Heart right ventricle (tissue), 16 donors: ENCODE data around the gene ZNF646. TPM values are rescaled to one million over a fixed set of nuclear protein-coding genes. Genes with fewer than 3 reads are reported as not detected.

Experiments used
- ATAC-seq, 8 donors: fragments of 200-7000 bp; cut with Tn5 transposase; one replicate each; pipeline ENCODE4 v1.9.1; 2020; ENCODE audit warnings: mild to moderate bottlenecking in 8 of 8, moderate library complexity in 8 of 8, moderate number of reproducible peaks in 1 of 8
- DNase-seq, 2 donors: peaks; one replicate each; pipeline ENCODE4 v3.0.0-alpha.2; 2020
- H3K27ac ChIP-seq, 10 donors: fragments of 200-600 bp; sonication (generic) in 2 of 10; one replicate each; pipeline versions ENCODE4 v1.5.0 to v1.8.0; 2020 to 2022; ENCODE audit warnings: mild to moderate bottlenecking in 3 of 10
- H3K27me3 ChIP-seq, 7 donors: fragments of 200-600 bp; one replicate each; pipeline ENCODE4 v1.8.0; 2021 to 2022; ENCODE audit warnings: mild to moderate bottlenecking in 2 of 7
- H3K36me3 ChIP-seq, 9 donors: fragments of 200-600 bp; sonication (generic) in 1 of 9; one replicate each; pipeline versions ENCODE4 v1.5.0 to v1.8.0; 2020 to 2022; ENCODE audit warnings: mild to moderate bottlenecking in 2 of 9
- H3K4me1 ChIP-seq, 9 donors: fragments of 200-600 bp; sonication (generic) in 1 of 9; one replicate each; pipeline versions ENCODE4 v1.5.0 to v1.8.0; 2020 to 2022; ENCODE audit warnings: mild to moderate bottlenecking in 4 of 9
- H3K4me3 ChIP-seq, 10 donors: fragments of 200-600 bp; sonication (generic) in 2 of 10; one replicate each; pipeline versions ENCODE4 v1.5.0 to v1.8.0; 2020 to 2022; ENCODE audit warnings: mild to moderate bottlenecking in 7 of 10, moderate library complexity in 2 of 10
- H3K9me3 ChIP-seq, 11 donors: fragments of 200-600 bp in 10 of 11; sonication (generic) in 2 of 11; one replicate each; pipeline versions ENCODE4 v1.5.0 to v1.8.0; 2013 to 2022; ENCODE audit warnings: mild to moderate bottlenecking in 2 of 11, control low read depth in 1 of 11, moderate library complexity in 1 of 11
- WGBS, 2 donors: extraction: QIAGEN DNeasy Blood & Tissue Kit; methylation state at CpG; one replicate each; pipeline ENCODE4 v1.1.7; 2013; ENCODE audit warnings: inconsistent platforms in 1 of 2; 5-methylcytosine and 5-hydroxymethylcytosine counted together
- intact Hi-C, 10 donors: fragments of 100-400 bp; cut with DNase I; formaldehyde crosslinking; loops; one replicate each; pipeline versions ENCODE4 v1.11.1 to v1.14.2; 2022
- polyA plus RNA-seq, 2 donors: library from polyadenylated mRNA; stranded (reverse); fragments of 200-250 nt; gene quantifications; one replicate each; pipeline ENCODE4 v1.2.3, GENCODE V29; 2013
- total RNA-seq, 10 donors: library from RNA; stranded (reverse); fragmentation: NEBNext Ultra II Directional in 3 of 10; extraction: Animal tissue kit (Norgen Biotek cat#: 25700) in 3 of 10; gene quantifications; one replicate each; pipeline versions ENCODE4 v1.2.1 to v1.2.4, GENCODE V29; 2021 to 2023
- TF ChIP-seq, protein P1 (sequence below), 9 donors: fragments of 200-600 bp; sonication (generic) in 2 of 9; IDR thresholded peaks; one replicate each; pipeline versions ENCODE4 v1.5.0 to v1.8.0; 2021 to 2022; ENCODE audit warnings: antibody characterized with exemption in 9 of 9, mild to moderate bottlenecking in 5 of 9, moderate library complexity in 1 of 9
- donor health status: Arrhythmogenic right ventricular cardiomyopathy.
- donor health status: ischemic (EF 13 %, LVEDD 7.1; RV severe dilation, severe dysfunction).
- donor health status: healthy with polysubstance abuse.
- donor health status: DM: no; HTN: yes; CAD: no.
- donor health status: DM: no; HTN: no; CAD: no.
- donor health status: ischemic (EF 25% LVEDD 6.9; RV normal size, moderate dysfunction).
- donor health status: ischemic (EF 25% LVEDD 5.7; RV mildly dilated, moderate dysfunction).
- donor health status: healthy.
- donor health status: DM: yes; HTN: yes; CAD: no.
- donor health status: Ischemic cardiomyopathy.
- donor health status: ischemic (EF 35%, LVEDD 5.7; RV mildly dilated, moderate dysfunction).
- donor health status: nonischemic (EF 11% LVEDD 7.7; RV severe dilation, severe dysfunction).
- donor health status: DM: yes; HTN: yes; CAD: no.
- donor health status: PGD.
- donor health status: ischemic (EF 29% LVEDD 5.4; RV normal size, mild dysfunction).
- donor health status: nonischemic (EF 23%, LVEDD 6.1; RV moderate dilation, normal function).

ZNF646 gene
- total and polyA plus RNA-seq, 12 donors, result 2.7 to 12.0 (median 8.4) TPM

DNA sequence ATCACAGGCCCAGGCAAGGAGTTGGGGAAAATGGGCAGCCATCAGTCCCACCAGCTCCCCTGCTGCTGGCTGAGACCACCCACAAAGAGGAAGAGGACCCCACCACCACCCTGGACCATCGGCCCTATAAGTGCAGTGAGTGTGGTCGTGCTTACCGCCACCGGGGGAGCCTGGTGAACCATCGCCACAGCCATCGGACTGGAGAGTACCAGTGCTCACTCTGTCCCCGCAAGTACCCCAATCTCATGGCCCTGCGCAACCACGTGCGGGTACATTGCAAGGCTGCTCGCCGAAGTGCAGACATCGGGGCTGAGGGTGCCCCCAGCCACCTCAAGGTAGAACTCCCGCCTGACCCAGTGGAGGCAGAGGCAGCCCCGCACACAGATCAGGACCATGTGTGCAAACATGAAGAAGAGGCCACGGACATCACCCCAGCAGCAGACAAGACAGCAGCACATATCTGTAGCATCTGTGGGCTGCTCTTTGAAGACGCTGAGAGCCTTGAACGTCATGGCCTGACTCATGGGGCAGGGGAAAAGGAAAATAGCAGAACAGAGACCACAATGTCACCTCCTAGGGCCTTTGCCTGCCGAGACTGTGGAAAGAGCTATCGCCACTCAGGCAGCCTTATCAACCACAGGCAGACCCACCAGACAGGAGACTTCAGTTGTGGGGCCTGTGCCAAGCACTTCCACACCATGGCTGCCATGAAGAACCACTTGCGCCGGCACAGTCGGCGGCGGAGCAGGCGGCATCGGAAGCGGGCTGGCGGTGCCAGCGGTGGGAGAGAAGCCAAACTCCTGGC, 3.6 kb downstream of the ZNF646 start:
- DNase-seq (no peak), ATAC-seq (no peak)
- Histone ChIP-seq H3K36me3 (peaks cover 0 to 70% (median 47%) of the 10 kb centered on the region in 9 donors), H3K27me3 (no peaks in the 10 kb centered on the region), H3K4me1 (peaks cover 0 to 29% (median 21%) of the 10 kb centered on the region in 9 donors), H3K4me3 (no peak overlapping the region), H3K9me3 (no peaks in the 10 kb centered on the region), H3K27ac (no peak overlapping the region)
- TF ChIP-seq, protein P1, sequence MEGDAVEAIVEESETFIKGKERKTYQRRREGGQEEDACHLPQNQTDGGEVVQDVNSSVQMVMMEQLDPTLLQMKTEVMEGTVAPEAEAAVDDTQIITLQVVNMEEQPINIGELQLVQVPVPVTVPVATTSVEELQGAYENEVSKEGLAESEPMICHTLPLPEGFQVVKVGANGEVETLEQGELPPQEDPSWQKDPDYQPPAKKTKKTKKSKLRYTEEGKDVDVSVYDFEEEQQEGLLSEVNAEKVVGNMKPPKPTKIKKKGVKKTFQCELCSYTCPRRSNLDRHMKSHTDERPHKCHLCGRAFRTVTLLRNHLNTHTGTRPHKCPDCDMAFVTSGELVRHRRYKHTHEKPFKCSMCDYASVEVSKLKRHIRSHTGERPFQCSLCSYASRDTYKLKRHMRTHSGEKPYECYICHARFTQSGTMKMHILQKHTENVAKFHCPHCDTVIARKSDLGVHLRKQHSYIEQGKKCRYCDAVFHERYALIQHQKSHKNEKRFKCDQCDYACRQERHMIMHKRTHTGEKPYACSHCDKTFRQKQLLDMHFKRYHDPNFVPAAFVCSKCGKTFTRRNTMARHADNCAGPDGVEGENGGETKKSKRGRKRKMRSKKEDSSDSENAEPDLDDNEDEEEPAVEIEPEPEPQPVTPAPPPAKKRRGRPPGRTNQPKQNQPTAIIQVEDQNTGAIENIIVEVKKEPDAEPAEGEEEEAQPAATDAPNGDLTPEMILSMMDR (IDR thresholded peaks at IDR 0.05), result no peak
- intact Hi-C loops, result loop anchor here in 1 of 10 donors (10.0 kb wide), 2 partner anchors 93 to 107 kb away; partner anchors contain the start of genes FUS and HSD3B7
- WGBS, 2 donors, result 91 to 92% methylated on average over 30 of the region's 30 CpGs

DNA sequence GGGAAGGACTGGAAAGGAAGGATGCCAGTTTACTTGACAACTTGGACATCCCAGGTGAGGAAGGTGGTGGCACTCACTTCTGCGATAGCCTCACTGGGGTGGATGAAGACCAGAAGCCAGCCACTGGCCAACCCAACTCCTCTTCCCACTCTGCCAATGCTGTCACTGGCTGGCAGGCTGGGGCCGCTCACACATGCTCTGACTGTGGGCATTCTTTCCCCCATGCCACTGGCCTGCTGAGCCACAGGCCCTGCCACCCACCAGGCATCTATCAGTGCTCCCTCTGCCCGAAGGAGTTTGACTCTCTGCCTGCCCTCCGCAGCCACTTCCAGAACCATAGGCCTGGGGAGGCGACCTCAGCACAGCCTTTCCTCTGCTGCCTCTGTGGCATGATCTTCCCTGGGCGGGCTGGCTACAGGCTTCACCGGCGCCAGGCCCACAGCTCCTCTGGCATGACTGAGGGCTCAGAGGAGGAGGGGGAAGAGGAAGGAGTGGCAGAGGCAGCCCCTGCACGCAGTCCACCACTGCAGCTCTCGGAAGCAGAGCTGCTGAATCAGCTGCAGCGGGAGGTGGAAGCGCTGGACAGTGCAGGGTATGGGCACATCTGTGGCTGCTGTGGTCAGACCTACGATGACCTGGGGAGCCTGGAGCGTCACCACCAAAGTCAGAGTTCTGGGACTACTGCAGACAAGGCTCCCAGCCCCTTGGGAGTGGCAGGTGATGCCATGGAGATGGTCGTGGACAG, 4.5 kb downstream of the ZNF646 start:
- no peak for ATAC-seq
- no peak overlapping the region for H3K4me3 ChIP-seq
- H3K36me3 ChIP-seq, result peaks cover 0 to 79% (median 47%) of the 10 kb centered on the region in 9 donors
- no peaks in the 10 kb centered on the region for H3K9me3 ChIP-seq
- TF ChIP-seq, protein P1 (IDR thresholded peaks at IDR 0.05), result no peak
- H3K27ac ChIP-seq, result no peak overlapping the region
- H3K4me1 ChIP-seq, result peaks cover 0 to 28% (median 20%) of the 10 kb centered on the region in 9 donors
- 91 to 94% methylated on average over 15 of the region's 15 CpGs for WGBS, 2 donors
- DNase-seq, result no peak
- no peaks in the 10 kb centered on the region for H3K27me3 ChIP-seq
- intact Hi-C loops, result loop anchor here in 1 of 10 donors (10.0 kb wide), 2 partner anchors 94 to 106 kb away; partner anchors contain the start of genes FUS and HSD3B7

DNA sequence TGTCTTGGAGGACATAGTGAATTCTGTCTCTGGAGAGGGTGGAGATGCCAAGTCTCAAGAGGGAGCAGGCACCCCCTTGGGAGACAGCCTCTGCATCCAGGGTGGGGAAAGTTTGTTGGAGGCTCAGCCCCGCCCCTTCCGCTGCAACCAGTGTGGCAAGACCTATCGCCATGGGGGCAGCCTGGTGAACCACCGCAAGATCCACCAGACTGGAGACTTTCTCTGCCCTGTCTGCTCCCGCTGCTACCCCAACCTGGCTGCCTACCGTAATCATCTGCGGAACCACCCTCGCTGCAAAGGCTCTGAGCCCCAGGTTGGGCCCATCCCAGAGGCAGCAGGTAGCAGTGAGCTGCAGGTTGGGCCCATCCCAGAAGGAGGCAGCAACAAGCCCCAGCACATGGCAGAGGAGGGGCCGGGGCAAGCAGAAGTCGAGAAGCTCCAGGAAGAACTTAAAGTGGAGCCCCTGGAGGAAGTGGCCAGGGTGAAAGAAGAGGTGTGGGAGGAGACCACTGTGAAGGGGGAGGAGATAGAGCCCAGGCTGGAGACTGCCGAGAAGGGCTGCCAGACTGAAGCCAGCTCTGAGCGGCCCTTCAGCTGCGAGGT, 5.2 kb downstream of the ZNF646 start:
- ATAC-seq, result no peak
- H3K9me3 ChIP-seq, result no peaks in the 10 kb centered on the region
- no peaks in the 10 kb centered on the region for H3K27me3 ChIP-seq
- TF ChIP-seq, protein P1 (IDR thresholded peaks at IDR 0.05), result no peak
- peaks cover 0 to 86% (median 53%) of the 10 kb centered on the region in 9 donors for H3K36me3 ChIP-seq
- intact Hi-C loops, result loop anchor here in 1 of 10 donors (10.0 kb wide), 2 partner anchors 95 to 105 kb away; partner anchors contain the start of genes FUS and HSD3B7
- H3K4me1 ChIP-seq, result peaks cover 0 to 28% (median 20%) of the 10 kb centered on the region in 9 donors
- no peak for DNase-seq
- no peak overlapping the region for H3K27ac ChIP-seq
- WGBS, 2 donors, result 86 to 87% methylated on average over 13 of the region's 13 CpGs
- no peak overlapping the region for H3K4me3 ChIP-seq
